GM12875 (cell line): Measurements from ENCODE around the gene PLEKHA4.

Source experiments
- H3K4me3 ChIP-seq: one replicate; pipeline ENCODE4 v1.5.1; 2011; ENCODE audit warnings: low read depth, low read length, control low read depth
- TF ChIP-seq, protein P1 (sequence below): IDR thresholded peaks from 2 replicates; pipeline ENCODE4 v1.5.1; 2011; ENCODE audit warnings: low read depth, mild to moderate bottlenecking, control low read depth, inconsistent platforms, low read length, moderate library complexity, borderline replicate concordance; ENCODE audit not compliant: insufficient read depth

The PLEKHA4 gene

DNA sequence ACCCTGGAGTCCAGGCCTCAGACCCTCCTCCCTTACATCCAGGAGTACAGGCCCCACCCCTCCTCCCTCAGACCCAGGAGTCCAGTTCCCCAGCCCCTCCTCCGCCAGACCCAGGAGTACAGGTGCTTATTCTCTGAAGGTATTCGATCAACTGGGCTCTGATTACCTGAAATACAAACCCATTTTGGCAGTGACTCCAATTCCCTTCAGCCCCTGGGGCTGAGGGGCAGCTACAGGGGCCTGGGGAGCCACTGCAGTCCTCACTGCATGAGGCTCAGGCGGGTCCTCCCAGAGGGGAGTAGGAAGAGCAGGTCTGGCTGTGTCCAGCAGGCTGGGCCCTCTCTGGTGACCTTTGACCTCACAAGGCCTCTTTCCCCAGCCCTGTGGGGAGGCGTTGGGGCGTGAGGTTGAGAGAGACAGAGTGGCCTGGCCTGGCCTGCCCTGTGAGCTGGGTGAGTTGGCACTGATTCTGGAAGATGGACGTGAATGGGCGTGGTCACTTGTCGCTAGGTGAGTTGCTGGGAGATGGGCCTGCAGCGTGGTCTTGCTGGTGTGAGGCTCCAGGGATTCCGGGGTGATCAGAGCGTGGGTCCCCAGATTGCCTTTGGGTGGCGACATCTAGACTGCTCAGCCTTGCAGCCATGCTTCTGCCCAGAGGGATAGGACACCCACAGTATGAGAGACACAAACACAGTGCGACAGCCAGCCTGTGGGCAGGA lies 60.7 kb downstream of the PLEKHA4 start:
- TF ChIP-seq, protein P1, sequence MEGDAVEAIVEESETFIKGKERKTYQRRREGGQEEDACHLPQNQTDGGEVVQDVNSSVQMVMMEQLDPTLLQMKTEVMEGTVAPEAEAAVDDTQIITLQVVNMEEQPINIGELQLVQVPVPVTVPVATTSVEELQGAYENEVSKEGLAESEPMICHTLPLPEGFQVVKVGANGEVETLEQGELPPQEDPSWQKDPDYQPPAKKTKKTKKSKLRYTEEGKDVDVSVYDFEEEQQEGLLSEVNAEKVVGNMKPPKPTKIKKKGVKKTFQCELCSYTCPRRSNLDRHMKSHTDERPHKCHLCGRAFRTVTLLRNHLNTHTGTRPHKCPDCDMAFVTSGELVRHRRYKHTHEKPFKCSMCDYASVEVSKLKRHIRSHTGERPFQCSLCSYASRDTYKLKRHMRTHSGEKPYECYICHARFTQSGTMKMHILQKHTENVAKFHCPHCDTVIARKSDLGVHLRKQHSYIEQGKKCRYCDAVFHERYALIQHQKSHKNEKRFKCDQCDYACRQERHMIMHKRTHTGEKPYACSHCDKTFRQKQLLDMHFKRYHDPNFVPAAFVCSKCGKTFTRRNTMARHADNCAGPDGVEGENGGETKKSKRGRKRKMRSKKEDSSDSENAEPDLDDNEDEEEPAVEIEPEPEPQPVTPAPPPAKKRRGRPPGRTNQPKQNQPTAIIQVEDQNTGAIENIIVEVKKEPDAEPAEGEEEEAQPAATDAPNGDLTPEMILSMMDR, result no peak
- H3K4me3 ChIP-seq, result no peak overlapping the region

DNA sequence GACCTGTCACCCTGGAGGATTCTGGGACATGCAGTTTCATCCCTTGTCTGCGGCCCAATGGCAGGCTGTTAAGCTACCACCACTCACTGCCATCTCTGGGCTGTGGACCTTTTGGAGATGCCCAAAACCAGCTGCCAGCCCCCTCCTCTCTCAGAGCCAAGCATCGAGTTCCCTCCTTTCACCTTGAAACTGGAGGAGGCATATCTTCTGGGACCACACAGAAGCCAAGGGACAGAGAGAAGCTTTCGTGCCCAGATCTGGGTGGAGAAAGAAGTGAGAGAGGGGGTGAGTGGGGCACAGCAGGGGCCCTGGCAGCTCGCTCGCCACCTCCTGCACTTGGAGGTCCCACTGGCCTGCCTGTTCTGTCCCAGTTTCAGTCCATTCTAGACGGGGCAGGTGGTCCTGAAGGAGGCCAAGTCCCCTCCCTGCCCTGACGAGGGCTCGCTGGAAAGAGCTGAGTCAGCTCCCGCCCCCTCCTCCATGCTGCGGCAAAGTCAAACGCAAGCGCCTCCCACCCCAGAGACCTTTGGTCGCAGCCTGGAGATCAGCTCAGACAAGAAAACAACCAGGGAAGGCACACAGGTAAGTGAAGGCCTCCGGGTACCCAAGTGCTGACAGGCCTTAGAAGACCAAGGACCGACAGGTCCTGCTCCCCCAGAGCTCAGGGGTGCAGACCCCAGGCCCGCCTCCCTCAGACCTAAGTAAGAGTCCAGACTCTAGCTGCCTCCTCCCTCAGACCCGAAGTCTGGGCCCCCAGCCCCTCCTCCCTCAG lies 61.4 kb downstream of the PLEKHA4 start:
- no peak overlapping the region for H3K4me3 ChIP-seq
- TF ChIP-seq, protein P1, result no peak

DNA sequence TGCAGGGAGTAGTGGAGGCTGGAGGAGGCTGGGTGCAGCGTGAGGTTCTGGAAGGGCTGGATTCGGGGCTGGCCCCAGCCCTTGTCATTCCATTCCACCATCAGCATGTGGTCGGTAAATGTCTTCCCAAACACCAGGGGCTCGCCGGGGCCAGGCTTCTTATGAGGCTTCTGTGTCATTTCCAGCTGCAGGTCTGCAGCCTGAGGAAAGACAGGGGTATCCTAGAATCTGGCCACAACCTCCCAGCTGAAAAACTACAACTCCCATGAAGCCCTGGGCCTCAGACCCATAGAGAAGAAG lies 61.9 kb downstream of the PLEKHA4 start:
- TF ChIP-seq, protein P1, result no peak
- H3K4me3 ChIP-seq, result no peak overlapping the region

DNA sequence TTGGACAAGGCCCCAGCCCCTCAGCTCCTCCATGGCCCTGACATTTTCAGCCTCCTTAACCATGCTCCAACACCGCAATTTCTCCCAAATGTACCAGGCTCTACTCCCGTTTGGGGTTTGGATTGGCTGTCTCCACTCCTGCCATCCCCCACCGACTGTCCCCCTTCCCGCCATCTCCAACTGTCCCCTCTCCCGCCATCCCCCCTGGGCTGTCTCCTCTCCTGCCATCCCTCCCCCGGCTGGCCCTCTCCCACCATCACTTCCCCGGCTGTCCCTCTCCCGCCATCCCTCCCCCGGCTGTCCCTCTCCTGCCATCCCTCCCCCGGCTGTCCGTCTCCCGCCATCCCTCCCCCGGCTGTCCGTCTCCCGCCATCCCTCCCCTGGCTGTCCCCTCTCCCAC lies 63.0 kb downstream of the PLEKHA4 start:
- no peak overlapping the region for H3K4me3 ChIP-seq
- TF ChIP-seq, protein P1, result no peak

DNA sequence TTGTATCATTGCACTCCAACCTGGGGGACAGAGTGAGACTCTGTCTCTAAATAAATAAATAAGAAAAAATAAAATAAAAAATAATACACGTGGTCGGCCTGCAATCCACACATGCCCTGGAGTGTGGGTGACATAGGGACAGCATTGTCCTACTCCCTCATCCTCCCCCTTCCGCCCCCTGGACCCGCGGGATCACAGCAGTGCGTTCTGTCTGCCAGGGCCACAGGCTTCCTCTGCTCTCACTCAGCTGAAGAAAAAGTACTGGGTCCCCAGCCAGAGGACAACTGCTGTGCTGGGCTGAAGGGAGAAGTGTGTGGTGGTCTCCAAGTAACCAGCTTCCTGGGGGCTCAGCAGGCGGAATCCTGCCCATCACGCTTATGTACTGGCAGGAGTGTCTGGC lies 63.9 kb downstream of the PLEKHA4 start:
- no peak overlapping the region for H3K4me3 ChIP-seq
- TF ChIP-seq, protein P1, result no peak

DNA sequence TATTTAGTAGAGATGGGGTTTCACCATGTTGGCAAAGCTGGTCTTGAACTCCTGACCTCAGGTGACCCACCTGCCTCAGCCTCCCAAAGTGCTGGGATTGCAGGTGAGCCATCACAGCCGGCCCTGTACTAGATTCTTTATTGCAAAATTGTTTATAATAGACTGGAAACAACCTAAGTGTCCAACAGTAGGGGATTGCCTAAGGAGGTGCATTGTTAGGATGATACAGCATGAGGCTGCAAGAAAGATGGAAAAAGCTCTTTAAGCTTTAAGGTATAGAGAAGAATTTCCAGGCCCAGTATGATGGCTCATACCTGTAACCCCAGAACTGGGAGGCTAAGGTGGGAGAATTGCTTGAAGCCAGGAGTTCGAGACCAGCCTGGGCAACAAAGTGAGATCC lies 65.8 kb downstream of the PLEKHA4 start:
- TF ChIP-seq, protein P1, result no peak
- H3K4me3 ChIP-seq, result no peak overlapping the region
